ENCODE measurements around the gene EME1. TPM values are rescaled to one million over a fixed set of nuclear protein-coding genes. Genes with fewer than 3 reads are reported as not detected.

The EME1 gene
- total RNA-seq, 2 experiments from 2014 or later = 34.0 to 40.8 TPM

GRCh38 chr17:50352693-50353599 is 20.1 kb upstream of the EME1 start:
- no peak overlapping the region for H3K4me3 Mint-ChIP-seq
- DNase-seq (peak; percentile 40), ATAC-seq (no peak)
- no peak overlapping the region for H3K27ac Mint-ChIP-seq
- H3K4me1 Mint-ChIP-seq = peaks cover 16% of the 10 kb centered on the region
- CTCF ChIA-PET = interaction anchor here (1.1 to 2.5 kb wide), 2 partner anchors 9 to 44 kb away, joined by 3 to 12 read pairs; partner anchors contain the start of gene LRRC59
- H3K27me3 Mint-ChIP-seq = no peaks in the 10 kb centered on the region
- no peaks in the 10 kb centered on the region for H3K9me3 Mint-ChIP-seq (ENCODE audit: low read depth)
- peaks cover 8% of the 10 kb centered on the region for H3K36me3 Mint-ChIP-seq

DNA sequence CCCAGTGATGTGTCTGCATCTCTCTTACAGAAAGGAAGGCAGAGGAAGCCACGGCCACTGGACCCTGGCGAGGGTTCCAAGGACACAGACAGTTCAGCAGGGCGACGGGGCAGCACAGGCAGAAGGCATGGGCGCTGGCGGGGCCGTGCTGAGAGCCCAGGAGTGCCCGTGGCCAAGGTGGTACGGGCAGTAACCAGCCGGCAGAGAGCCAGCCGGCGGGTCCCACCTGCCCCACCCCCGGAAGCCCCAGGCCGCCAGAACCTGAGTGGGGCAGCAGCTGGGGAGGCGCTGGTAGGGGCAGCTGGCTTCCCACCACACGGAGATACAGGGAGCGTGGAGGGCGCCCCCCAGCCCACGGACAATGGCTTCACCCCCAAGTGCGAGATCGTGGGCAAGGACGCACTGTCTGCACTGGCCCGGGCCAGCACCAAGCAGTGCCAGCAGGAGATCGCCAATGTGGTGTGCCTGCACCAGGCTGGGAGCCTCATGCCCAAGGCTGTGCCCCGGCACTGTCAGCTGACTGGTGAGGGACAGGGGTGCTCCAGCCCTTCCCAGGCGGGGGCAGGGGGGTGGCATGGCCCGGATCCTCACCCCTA is 19.3 kb upstream of the EME1 start:
- no peak overlapping the region for H3K27ac Mint-ChIP-seq
- no peak for ATAC-seq
- CTCF ChIA-PET = no interaction called here
- peak; percentile 21 for DNase-seq
- no peaks in the 10 kb centered on the region for H3K9me3 Mint-ChIP-seq (ENCODE audit: low read depth)
- H3K27me3 Mint-ChIP-seq = no peaks in the 10 kb centered on the region
- peaks cover 9% of the 10 kb centered on the region for H3K4me1 Mint-ChIP-seq
- peaks cover 8% of the 10 kb centered on the region for H3K36me3 Mint-ChIP-seq
- no peak overlapping the region for H3K4me3 Mint-ChIP-seq

DNA sequence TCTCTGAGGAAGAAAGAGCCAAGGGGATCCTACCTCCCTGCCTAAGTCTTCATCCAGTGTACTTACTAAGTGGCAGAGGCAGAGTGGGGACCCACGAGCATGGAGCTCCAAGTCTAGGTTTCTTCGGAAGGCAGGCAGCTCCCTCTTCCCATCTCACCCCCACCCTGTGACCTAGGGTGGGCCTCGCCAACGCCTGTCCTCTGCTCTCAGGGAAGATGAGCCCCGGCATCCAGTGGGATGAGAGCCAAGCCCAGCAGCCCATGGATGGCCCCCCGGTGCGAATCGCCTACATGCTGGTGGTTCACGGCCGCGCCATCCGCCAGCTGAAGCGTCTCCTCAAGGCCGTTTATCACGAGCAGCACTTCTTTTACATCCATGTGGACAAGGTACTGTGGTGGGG is 18.8 kb upstream of the EME1 start:
- Mint-ChIP-seq H3K9me3 (ENCODE audit: low read depth) (no peaks in the 10 kb centered on the region), H3K4me1 (peaks cover 5% of the 10 kb centered on the region), H3K27me3 (no peaks in the 10 kb centered on the region), H3K36me3 (peaks cover 8% of the 10 kb centered on the region), H3K27ac (no peak overlapping the region), H3K4me3 (no peak overlapping the region)
- ATAC-seq (no peak), DNase-seq (peak; percentile 35)
- CTCF ChIA-PET = no interaction called here

DNA sequence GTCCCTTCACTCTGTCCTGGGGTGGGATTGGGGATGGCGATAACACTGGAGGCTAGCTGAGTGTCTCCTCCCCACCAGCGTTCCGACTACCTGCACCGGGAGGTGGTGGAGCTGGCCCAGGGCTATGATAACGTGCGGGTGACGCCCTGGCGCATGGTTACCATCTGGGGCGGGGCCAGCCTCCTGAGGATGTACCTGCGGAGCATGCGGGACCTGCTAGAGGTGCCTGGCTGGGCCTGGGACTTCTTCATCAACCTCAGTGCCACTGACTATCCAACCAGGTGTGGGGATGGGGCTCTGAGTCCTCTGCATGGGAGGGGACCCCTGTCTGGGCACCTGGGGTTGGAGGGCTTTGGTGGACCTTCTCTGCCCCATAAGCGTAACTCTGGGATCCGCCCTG is 18.3 kb upstream of the EME1 start:
- CTCF ChIA-PET = no interaction called here
- no peaks in the 10 kb centered on the region for H3K27me3 Mint-ChIP-seq
- H3K36me3 Mint-ChIP-seq = peaks cover 8% of the 10 kb centered on the region
- H3K4me1 Mint-ChIP-seq = peaks cover under 1% of the 10 kb centered on the region
- H3K4me3 Mint-ChIP-seq = no peak overlapping the region
- H3K27ac Mint-ChIP-seq = no peak overlapping the region
- no peak for ATAC-seq
- no peaks in the 10 kb centered on the region for H3K9me3 Mint-ChIP-seq (ENCODE audit: low read depth)
- DNase-seq = peak; percentile 37

DNA sequence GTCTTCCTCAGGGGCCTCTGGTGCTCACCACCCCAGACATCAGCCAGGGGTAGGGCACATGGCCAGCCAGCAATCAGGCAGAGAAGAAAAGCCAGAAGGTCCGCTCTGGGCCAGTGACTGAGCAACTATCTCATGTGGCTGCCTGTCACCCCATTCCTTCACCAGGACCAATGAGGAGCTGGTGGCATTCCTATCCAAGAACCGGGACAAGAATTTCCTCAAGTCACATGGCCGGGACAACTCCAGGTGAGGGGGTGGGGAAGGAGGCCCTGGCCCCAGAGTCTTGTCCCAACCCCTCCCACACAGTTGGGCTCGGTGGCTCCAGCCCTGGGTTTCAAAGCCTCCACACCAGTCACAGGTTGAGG is 17.7 kb upstream of the EME1 start:
- Mint-ChIP-seq H3K27me3 (no peaks in the 10 kb centered on the region), H3K9me3 (ENCODE audit: low read depth) (no peaks in the 10 kb centered on the region), H3K36me3 (peaks cover 8% of the 10 kb centered on the region), H3K27ac (no peak overlapping the region), H3K4me3 (no peak overlapping the region), H3K4me1 (peaks cover 2% of the 10 kb centered on the region)
- CTCF ChIA-PET = no interaction called here
- ATAC-seq (no peak), DNase-seq (peak; percentile 37)

GRCh38 chr17:50355701-50356341 is 17.2 kb upstream of the EME1 start:
- no peaks in the 10 kb centered on the region for H3K27me3 Mint-ChIP-seq
- no peak overlapping the region for H3K27ac Mint-ChIP-seq
- H3K9me3 Mint-ChIP-seq (ENCODE audit: low read depth) = no peaks in the 10 kb centered on the region
- H3K4me1 Mint-ChIP-seq = peaks cover 5% of the 10 kb centered on the region
- no peak for ATAC-seq
- H3K4me3 Mint-ChIP-seq = no peak overlapping the region
- DNase-seq = peak; percentile 42
- CTCF ChIA-PET = no interaction called here
- H3K36me3 Mint-ChIP-seq = peaks cover 8% of the 10 kb centered on the region

- Mint-ChIP-seq H3K27ac (no peak overlapping the region), H3K36me3 (peaks cover 8% of the 10 kb centered on the region), H3K27me3 (no peaks in the 10 kb centered on the region), H3K9me3 (ENCODE audit: low read depth) (no peaks in the 10 kb centered on the region), H3K4me3 (no peak overlapping the region), H3K4me1 (peaks cover 9% of the 10 kb centered on the region)
- ATAC-seq (no peak), DNase-seq (peak; percentile 26)
- CTCF ChIA-PET = no interaction called here
Observed at GRCh38 chr17:50356418-50356817, 16.6 kb upstream of the EME1 start.

DNA sequence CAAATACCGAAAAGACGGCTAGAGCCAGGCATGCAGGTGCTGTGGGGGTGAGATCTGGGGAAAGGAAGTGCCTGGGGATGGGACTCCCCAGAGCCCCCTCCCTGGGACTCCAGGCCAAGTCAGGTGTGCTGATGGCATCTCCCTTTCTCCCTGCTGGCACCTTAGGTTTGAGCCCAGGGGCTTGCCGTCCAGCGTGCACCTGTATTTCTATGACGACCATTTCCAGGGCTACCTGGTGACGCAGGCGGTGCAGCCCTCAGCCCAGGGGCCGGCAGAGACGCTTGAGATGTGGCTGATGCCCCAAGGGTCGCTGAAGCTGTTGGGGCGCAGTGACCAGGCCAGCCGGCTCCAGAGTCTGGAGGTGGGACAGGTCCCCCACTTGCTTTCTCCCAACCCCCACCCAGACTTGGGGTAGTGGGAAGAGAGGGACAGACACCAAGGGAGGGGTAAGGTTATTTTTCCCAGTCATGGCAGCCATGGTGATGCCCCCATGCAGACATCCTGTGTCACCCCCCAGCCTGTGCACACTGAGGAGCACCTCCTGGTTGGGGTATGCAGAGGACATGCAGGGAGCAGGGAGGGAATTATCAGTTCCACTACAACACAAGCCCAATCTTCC is 16.0 kb upstream of the EME1 start:
- DNase-seq = peak; percentile 37
- H3K9me3 Mint-ChIP-seq (ENCODE audit: low read depth) = no peaks in the 10 kb centered on the region
- ATAC-seq = no peak
- no peaks in the 10 kb centered on the region for H3K27me3 Mint-ChIP-seq
- CTCF ChIA-PET = no interaction called here
- H3K36me3 Mint-ChIP-seq = peaks cover 8% of the 10 kb centered on the region
- H3K4me1 Mint-ChIP-seq = peaks cover 12% of the 10 kb centered on the region
- no peak overlapping the region for H3K4me3 Mint-ChIP-seq
- H3K27ac Mint-ChIP-seq = no peak overlapping the region

DNA sequence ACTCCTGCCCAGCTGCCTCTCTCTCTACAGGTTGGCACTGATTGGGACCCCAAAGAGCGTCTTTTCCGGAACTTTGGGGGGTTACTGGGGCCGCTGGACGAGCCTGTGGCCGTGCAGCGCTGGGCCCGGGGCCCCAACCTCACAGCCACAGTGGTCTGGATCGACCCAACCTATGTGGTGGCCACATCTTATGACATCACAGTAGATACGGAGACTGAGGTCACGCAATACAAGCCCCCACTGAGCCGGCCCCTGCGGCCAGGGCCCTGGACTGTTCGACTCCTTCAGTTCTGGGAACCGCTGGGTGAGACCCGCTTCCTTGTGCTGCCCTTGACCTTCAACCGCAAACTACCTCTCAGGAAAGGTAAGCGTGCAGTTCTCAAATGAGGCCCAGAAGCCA is 14.9 kb upstream of the EME1 start:
- H3K27ac Mint-ChIP-seq = no peak overlapping the region
- H3K9me3 Mint-ChIP-seq (ENCODE audit: low read depth) = no peaks in the 10 kb centered on the region
- DNase-seq (peak; percentile 33), ATAC-seq (no peak)
- no peak overlapping the region for H3K4me3 Mint-ChIP-seq
- H3K4me1 Mint-ChIP-seq = peaks cover 18% of the 10 kb centered on the region
- peaks cover 8% of the 10 kb centered on the region for H3K36me3 Mint-ChIP-seq
- CTCF ChIA-PET = interaction anchor here (2.6 to 5.9 kb wide), 2 partner anchors 14 to 40 kb away, joined by 7 to 64 read pairs; partner anchors contain the start of genes EME1, LRRC59 and MRPL27
- H3K27me3 Mint-ChIP-seq = no peaks in the 10 kb centered on the region

DNA sequence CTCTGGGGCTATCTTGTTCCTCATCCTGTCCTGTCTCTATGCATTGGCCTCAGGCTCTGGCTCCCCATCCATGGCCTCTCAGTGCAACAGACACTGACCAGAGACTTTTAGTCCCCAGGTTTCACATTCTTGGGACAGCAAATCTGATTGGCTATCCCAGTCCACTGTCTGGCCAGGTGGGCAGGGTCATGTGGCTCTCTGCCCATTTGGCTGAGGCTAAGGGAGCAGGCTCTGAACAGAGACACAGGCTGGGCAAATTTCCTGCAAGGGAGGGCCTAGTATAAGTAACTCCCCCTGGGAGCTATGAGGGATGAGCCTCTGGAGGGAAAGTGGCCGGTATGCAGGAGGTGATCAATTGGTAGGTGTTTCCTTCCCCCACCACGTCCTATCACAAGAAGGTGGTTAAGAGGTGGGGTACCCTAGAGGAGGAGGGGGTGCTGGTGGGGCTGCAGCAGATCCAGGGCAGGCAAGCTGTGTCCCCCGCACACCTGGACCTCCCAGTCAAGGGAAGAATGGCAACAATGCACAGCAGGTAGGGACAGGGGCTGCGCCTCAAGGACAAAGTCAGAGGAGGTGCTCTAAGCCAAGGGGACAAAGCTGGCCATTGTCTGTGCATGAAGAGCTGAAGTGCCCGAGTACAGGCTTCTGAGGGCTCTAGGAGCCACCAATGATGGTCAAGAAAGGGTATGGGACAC is 13.9 kb upstream of the EME1 start:
- CTCF ChIA-PET = interaction anchor here (0.8 to 5.9 kb wide), 4 partner anchors 13 to 120 kb away, joined by 3 to 64 read pairs (median 6); partner anchors contain the start of genes EME1, LRRC59, MRPL27 and XYLT2
- DNase-seq (peak; percentile 36), ATAC-seq (no peak)
- Mint-ChIP-seq H3K9me3 (ENCODE audit: low read depth) (no peaks in the 10 kb centered on the region), H3K27ac (peak overlapping the region; percentile 33), H3K36me3 (peaks cover 8% of the 10 kb centered on the region), H3K4me1 (peaks cover 18% of the 10 kb centered on the region), H3K27me3 (no peaks in the 10 kb centered on the region), H3K4me3 (no peak overlapping the region)

- Mint-ChIP-seq H3K36me3 (peaks cover 8% of the 10 kb centered on the region), H3K9me3 (ENCODE audit: low read depth) (no peaks in the 10 kb centered on the region), H3K4me1 (peaks cover 18% of the 10 kb centered on the region), H3K27ac (peak overlapping the region; percentile 28), H3K27me3 (no peaks in the 10 kb centered on the region), H3K4me3 (no peak overlapping the region)
- CTCF ChIA-PET = interaction anchor here (0.7 to 5.9 kb wide), 7 partner anchors 12 to 266 kb away, joined by 3 to 64 read pairs (median 4); partner anchors contain the start of genes COL1A1, EME1, LRRC59 and MRPL27
- no peak for ATAC-seq
- DNase-seq = no peak
Observed at GRCh38 chr17:50359998-50360461, 13.0 kb upstream of the EME1 start.

DNA sequence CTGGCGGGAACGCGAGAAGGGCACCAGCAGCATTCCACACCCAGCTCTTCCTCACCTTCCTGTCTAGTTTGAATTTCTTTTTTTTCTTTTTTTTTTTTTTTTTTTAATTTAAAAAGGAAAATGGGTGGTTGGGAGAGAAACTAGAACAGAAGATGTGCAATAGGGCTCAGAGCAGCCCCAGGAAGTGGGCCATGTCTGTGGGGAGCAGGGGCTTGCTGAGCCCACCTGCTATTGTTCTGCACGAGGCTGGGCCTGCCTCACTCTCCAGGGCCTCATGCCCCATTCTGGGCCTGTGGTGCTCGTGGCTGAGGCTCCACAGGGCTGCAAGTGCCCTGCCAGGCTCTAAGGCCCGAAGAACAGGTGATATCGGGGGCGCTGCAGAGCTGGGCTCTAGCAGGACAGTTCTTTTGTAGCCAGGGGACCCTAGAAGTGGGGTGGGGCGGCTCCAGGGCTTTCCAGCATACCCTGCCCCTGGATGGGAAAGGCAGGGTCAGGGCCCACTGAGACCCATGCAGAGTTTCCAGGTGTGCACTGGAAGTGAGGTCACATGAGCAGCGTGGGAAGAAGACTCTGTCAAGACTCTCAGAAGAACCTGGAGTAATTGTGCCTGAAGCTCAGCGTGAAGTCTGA is 12.4 kb upstream of the EME1 start:
- H3K36me3 Mint-ChIP-seq = peaks cover 8% of the 10 kb centered on the region
- ATAC-seq (peak; percentile 30), DNase-seq (no peak)
- H3K9me3 Mint-ChIP-seq (ENCODE audit: low read depth) = no peaks in the 10 kb centered on the region
- peaks cover 18% of the 10 kb centered on the region for H3K4me1 Mint-ChIP-seq
- no peaks in the 10 kb centered on the region for H3K27me3 Mint-ChIP-seq
- H3K27ac Mint-ChIP-seq = peak overlapping the region; percentile 73
- CTCF ChIA-PET = interaction anchor here (0.7 to 5.9 kb wide), 9 partner anchors 9 to 267 kb away, joined by 3 to 64 read pairs (median 12); partner anchors contain the start of genes COL1A1, EME1, LRRC59 and MRPL27
- no peak overlapping the region for H3K4me3 Mint-ChIP-seq
